SK-N-SH (cell line): ENCODE results near the gene MYO1E. TPM values are rescaled to one million over a fixed set of nuclear protein-coding genes. Genes with fewer than 3 reads are reported as not detected.

Experiments
- CTCF ChIA-PET: fragments of 300-600, 350-600 bp; formaldehyde crosslinking; extraction: SDS; loops from one replicate; lab custom pipeline; 2021; lab: Yijun Ruan, JAX
- POLR2A ChIA-PET: fragments of 350-600 bp; sonication (Branson Sonifier 250); formaldehyde crosslinking; extraction: SDS; loops from one replicate; lab custom pipeline; 2020; ENCODE audit warnings: antibody characterized with exemption, inconsistent platforms; lab: Yijun Ruan, JAX
- DNase-seq: peaks from one replicate; pipeline ENCODE4 v3.0.0; 2012
- H2AFZ ChIP-seq: fragments of 200-600 bp; sonication (generic); 2 replicates; pipeline ENCODE4 v1.8.1; 2016; ENCODE audit warnings: antibody characterized with exemption, mild to moderate bottlenecking, low read depth
- H3F3A ChIP-seq: fragments of 200-600 bp; sonication (generic); replicated peaks from 2 replicates; pipeline ENCODE3; 2016; ENCODE audit warnings: antibody characterized with exemption, mild to moderate bottlenecking; ENCODE audit not compliant: insufficient read depth
- H3K27ac ChIP-seq, 2 experiments: fragments of 200-500 bp in 1 of 2; fragments of 200-600 bp in 1 of 2; sonication (Bioruptor generic) in 1 of 2; sonication (generic), shearing (Covaris generic) in 1 of 2; 2 replicates each; pipeline versions ENCODE4 v1.5.1 to v1.6.1; 2014 to 2016; ENCODE audit warnings: low read depth in 2 of 2, inconsistent platforms in 1 of 2, low read length in 1 of 2, mild to moderate bottlenecking in 1 of 2, mixed read lengths in 1 of 2
- H3K27me3 ChIP-seq: fragments of 200-600 bp; sonication (generic), shearing (Covaris generic); 2 replicates; pipeline ENCODE4 v1.6.1; 2016; ENCODE audit warnings: mixed run types; ENCODE audit not compliant: insufficient read depth
- H3K36me3 ChIP-seq, 2 experiments: fragments of 200-500 bp in 1 of 2; fragments of 200-600 bp in 1 of 2; sonication (Bioruptor generic) in 1 of 2; sonication (generic) in 1 of 2; replicated peaks in 1 of 2; 2 replicates each; pipeline versions ENCODE3 to v1.5.1; 2014 to 2016; ENCODE audit warnings: low read length in 1 of 2, mild to moderate bottlenecking in 1 of 2; ENCODE audit not compliant: insufficient read depth in 2 of 2, control insufficient read depth in 1 of 2
- H3K4me1 ChIP-seq, 2 experiments: fragments of 200-500 bp in 1 of 2; fragments of 200-600 bp in 1 of 2; sonication (Bioruptor generic) in 1 of 2; sonication (generic), shearing (Covaris generic) in 1 of 2; 2 replicates each; pipeline versions ENCODE4 v1.5.1 to v1.6.1; 2014 to 2016; ENCODE audit warnings: low read depth in 1 of 2, low read length in 1 of 2, mixed run types in 1 of 2; ENCODE audit not compliant: insufficient read depth in 2 of 2, control insufficient read depth in 1 of 2
- H3K4me2 ChIP-seq: fragments of 200-600 bp; sonication (generic), shearing (Covaris generic); 2 replicates; pipeline ENCODE4 v1.6.1; 2017; ENCODE audit warnings: mixed run types
- H3K4me3 ChIP-seq, 2 experiments: fragments of 200-500 bp in 1 of 2; fragments of 200-600 bp in 1 of 2; sonication (Bioruptor generic) in 1 of 2; sonication (generic), shearing (Covaris generic) in 1 of 2; 2 replicates each; pipeline versions ENCODE4 v1.5.1 to v1.8.1; 2014 to 2016; ENCODE audit warnings: low read depth in 2 of 2, inconsistent platforms in 1 of 2, low read length in 1 of 2, mild to moderate bottlenecking in 1 of 2, mixed read lengths in 1 of 2, moderate library complexity in 1 of 2
- H3K79me2 ChIP-seq: fragments of 200-600 bp; sonication (generic); 2 replicates; pipeline ENCODE4 v1.8.1; 2017; ENCODE audit warnings: mild to moderate bottlenecking; ENCODE audit not compliant: insufficient read depth
- H3K9ac ChIP-seq: fragments of 200-600 bp; sonication (generic); 2 replicates; pipeline ENCODE4 v1.6.1; 2017; ENCODE audit warnings: mixed run types
- H3K9me2 ChIP-seq: fragments of 200-600 bp; sonication (generic); 2 replicates; pipeline ENCODE4 v1.6.1; 2017; ENCODE audit warnings: mixed run types
- H3K9me3 ChIP-seq: fragments of 200-600 bp; sonication (generic); 2 replicates; pipeline ENCODE4 v1.6.1; 2017; ENCODE audit warnings: mixed run types, mild to moderate bottlenecking, moderate library complexity
- H4K20me1 ChIP-seq: fragments of 200-600 bp; sonication (generic); 2 replicates; pipeline ENCODE4 v1.6.1; 2017; ENCODE audit warnings: mild to moderate bottlenecking, mixed run types; ENCODE audit not compliant: insufficient read depth
- CHD2 ChIP-seq: fragments of 150-350 bp; IDR thresholded peaks from 2 replicates; pipeline ENCODE4 v1.6.1; 2018; ENCODE audit warnings: low read length; ENCODE audit not compliant: partially characterized antibody
- ELF1 ChIP-seq: IDR thresholded peaks from 2 replicates; pipeline ENCODE4 v1.4.0; 2012
- EP300 ChIP-seq, 2 experiments: IDR thresholded peaks; 2 replicates each; pipeline versions ENCODE4 v1.4.0 to v1.6.1; 2012; ENCODE audit warnings: borderline replicate concordance in 1 of 2, low read depth in 1 of 2, low read length in 1 of 2
- EZH2phosphoT487 ChIP-seq: fragments of 200-600 bp; sonication (generic); IDR thresholded peaks from 2 replicates; pipeline ENCODE4 v1.6.1; 2017; ENCODE audit warnings: low read depth, mixed run types, mild to moderate bottlenecking, antibody characterized with exemption, moderate library complexity, borderline replicate concordance
- FOXJ3 ChIP-seq: sonication (generic); formaldehyde crosslinking; IDR thresholded peaks from 2 replicates; pipeline ENCODE4 v1.5.1; 2020; ENCODE audit warnings: mild to moderate bottlenecking, missing genetic modification reagents
- FOXM1 ChIP-seq: IDR thresholded peaks from 2 replicates; pipeline ENCODE4 v1.4.0; 2012; ENCODE audit warnings: low read depth, mild to moderate bottlenecking
- GABPA ChIP-seq: IDR thresholded peaks from 2 replicates; pipeline ENCODE4 v1.4.0; 2012; ENCODE audit warnings: low read depth, mild to moderate bottlenecking
- GATA2 ChIP-seq: sonication (generic); formaldehyde crosslinking; IDR thresholded peaks from 2 replicates; pipeline ENCODE4 v1.5.0; 2020; ENCODE audit warnings: mild to moderate bottlenecking, missing genetic modification reagents
- JUND ChIP-seq: IDR thresholded peaks from 2 replicates; pipeline ENCODE4 v1.4.0; 2012
- MEF2A ChIP-seq: IDR thresholded peaks from 2 replicates; pipeline ENCODE4 v1.4.0; 2012; ENCODE audit warnings: low read depth, borderline replicate concordance
- MXI1 ChIP-seq: IDR thresholded peaks from 2 replicates; pipeline ENCODE4 v1.6.1; 2012; ENCODE audit warnings: mild to moderate bottlenecking, low read depth, low read length, improper control_type of control experiment
- NFIC ChIP-seq: IDR thresholded peaks from 2 replicates; pipeline ENCODE4 v1.4.0; 2012; ENCODE audit warnings: borderline replicate concordance
- NRF1 ChIP-seq: IDR thresholded peaks from 2 replicates; pipeline ENCODE4 v1.6.1; 2012; ENCODE audit warnings: low read depth, mild to moderate bottlenecking, low read length
- POLR2AphosphoS5 ChIP-seq: IDR thresholded peaks from 2 replicates; pipeline ENCODE4 v1.6.1; 2012; ENCODE audit warnings: low read depth, low read length
- RAD21 ChIP-seq: IDR thresholded peaks from 2 replicates; pipeline ENCODE4 v1.6.1; 2012; ENCODE audit warnings: mild to moderate bottlenecking, low read length
- RCOR1 ChIP-seq: fragments of 150-350 bp; IDR thresholded peaks from 2 replicates; pipeline ENCODE4 v1.6.1; 2017; ENCODE audit warnings: antibody characterized with exemption, low read length
- RFX5 ChIP-seq: IDR thresholded peaks from 2 replicates; pipeline ENCODE4 v1.6.1; 2012; ENCODE audit warnings: mild to moderate bottlenecking, improper control_type of control experiment, low read length
- TAF1 ChIP-seq: IDR thresholded peaks from 2 replicates; pipeline ENCODE4 v1.6.1; 2012; ENCODE audit warnings: low read depth, mild to moderate bottlenecking, low read length, moderate library complexity, borderline replicate concordance
- TCF12 ChIP-seq: IDR thresholded peaks from 2 replicates; pipeline ENCODE4 v1.4.0; 2012
- YY1 ChIP-seq: IDR thresholded peaks from 2 replicates; pipeline ENCODE4 v1.4.0; 2012; ENCODE audit warnings: low read depth, mild to moderate bottlenecking
- WGBS: methylation state at CpG from one replicate; pipeline ENCODE4 v1.1.6; 2017; ENCODE audit warnings: low lambda C conversion rate; 5-methylcytosine and 5-hydroxymethylcytosine counted together
- polyA plus RNA-seq, 3 experiments: library from polyadenylated mRNA; depleted of rRNA; stranded (reverse); fragments of >200 nt; gene quantifications; 2 replicates each; pipeline ENCODE4 v1.2.3, GENCODE V29; 2012
- TF ChIP-seq, protein P1 (sequence below): fragments of 150-350 bp; IDR thresholded peaks from 2 replicates; pipeline ENCODE4 v1.6.1; 2016; ENCODE audit warnings: mild to moderate bottlenecking, low read depth, low read length
- TF ChIP-seq, protein P2 (sequence below): fragments of 200-600 bp; sonication (generic); IDR thresholded peaks from 2 replicates; pipeline ENCODE4 v1.6.1; 2017; ENCODE audit warnings: antibody characterized with exemption, mild to moderate bottlenecking, moderate library complexity

Gene MYO1E
- polyA plus RNA-seq, 1 of the 3 experiments (the other 2 are of a cell fraction) = 9.7 TPM

DNA sequence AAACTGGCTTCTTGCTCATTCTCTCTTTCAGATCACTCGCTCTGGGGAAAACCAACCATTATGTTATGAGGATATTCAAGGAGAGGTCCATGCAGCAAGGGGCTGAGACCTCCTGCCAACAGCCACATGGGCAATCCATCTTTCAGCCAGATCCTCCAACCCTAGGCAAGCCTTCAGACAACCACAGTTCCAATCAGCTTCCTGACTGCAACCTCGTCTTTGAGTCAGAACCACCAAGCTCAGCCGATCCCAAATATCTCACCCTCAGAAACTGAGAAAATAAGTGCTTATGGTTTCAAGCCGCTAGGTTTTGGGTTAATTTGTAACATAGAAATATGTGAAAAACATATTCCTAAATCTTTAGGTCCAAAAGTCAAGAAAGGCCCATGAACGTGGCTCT lies 155.8 kb downstream of the MYO1E start:
- Histone ChIP-seq H3F3A (no peaks in the 10 kb centered on the region), H3K9ac (no peak overlapping the region), H3K36me3 (peaks cover 6 to 33% of the 10 kb centered on the region in 2 experiments), H3K4me2 (no peak overlapping the region), H3K4me1 (peaks cover 0 to 4% of the 10 kb centered on the region in 2 experiments; a peak in 1 of 4 replicates), H3K79me2 (no peaks in the 10 kb centered on the region), H3K9me3 (no peaks in the 10 kb centered on the region), H3K27me3 (no peaks in the 10 kb centered on the region), H3K9me2 (no peaks in the 10 kb centered on the region), H3K4me3 (no peak overlapping the region), H2AFZ (no peak overlapping the region), H3K27ac (no peak overlapping the region), H4K20me1 (no peaks in the 10 kb centered on the region)
- ChIA-PET CTCF (interaction anchor here (1.3 to 1.5 kb wide), 2 partner anchors 18 to 30 kb away, joined by 4 read pairs; no protein-coding TSS in a partner anchor), POLR2A (no interaction called here)
- no peak for TF ChIP-seq EP300 (IDR thresholded peaks at IDR 0.05; ENCODE audit: borderline replicate concordance in 1 of 2, low read depth in 1 of 2, low read length in 1 of 2)
- no peak for TF ChIP-seq MXI1
- no peak for TF ChIP-seq RAD21
- no peak for TF ChIP-seq GABPA
- TF ChIP-seq, protein P1, sequence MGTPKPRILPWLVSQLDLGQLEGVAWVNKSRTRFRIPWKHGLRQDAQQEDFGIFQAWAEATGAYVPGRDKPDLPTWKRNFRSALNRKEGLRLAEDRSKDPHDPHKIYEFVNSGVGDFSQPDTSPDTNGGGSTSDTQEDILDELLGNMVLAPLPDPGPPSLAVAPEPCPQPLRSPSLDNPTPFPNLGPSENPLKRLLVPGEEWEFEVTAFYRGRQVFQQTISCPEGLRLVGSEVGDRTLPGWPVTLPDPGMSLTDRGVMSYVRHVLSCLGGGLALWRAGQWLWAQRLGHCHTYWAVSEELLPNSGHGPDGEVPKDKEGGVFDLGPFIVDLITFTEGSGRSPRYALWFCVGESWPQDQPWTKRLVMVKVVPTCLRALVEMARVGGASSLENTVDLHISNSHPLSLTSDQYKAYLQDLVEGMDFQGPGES = no peak
- TF ChIP-seq RFX5 = no peak
- TF ChIP-seq TCF12 = no peak
- no peak for TF ChIP-seq ELF1
- TF ChIP-seq FOXJ3 = no peak
- no peak for TF ChIP-seq GATA2
- TF ChIP-seq JUND = no peak
- no peak for TF ChIP-seq CHD2
- TF ChIP-seq, protein P2, sequence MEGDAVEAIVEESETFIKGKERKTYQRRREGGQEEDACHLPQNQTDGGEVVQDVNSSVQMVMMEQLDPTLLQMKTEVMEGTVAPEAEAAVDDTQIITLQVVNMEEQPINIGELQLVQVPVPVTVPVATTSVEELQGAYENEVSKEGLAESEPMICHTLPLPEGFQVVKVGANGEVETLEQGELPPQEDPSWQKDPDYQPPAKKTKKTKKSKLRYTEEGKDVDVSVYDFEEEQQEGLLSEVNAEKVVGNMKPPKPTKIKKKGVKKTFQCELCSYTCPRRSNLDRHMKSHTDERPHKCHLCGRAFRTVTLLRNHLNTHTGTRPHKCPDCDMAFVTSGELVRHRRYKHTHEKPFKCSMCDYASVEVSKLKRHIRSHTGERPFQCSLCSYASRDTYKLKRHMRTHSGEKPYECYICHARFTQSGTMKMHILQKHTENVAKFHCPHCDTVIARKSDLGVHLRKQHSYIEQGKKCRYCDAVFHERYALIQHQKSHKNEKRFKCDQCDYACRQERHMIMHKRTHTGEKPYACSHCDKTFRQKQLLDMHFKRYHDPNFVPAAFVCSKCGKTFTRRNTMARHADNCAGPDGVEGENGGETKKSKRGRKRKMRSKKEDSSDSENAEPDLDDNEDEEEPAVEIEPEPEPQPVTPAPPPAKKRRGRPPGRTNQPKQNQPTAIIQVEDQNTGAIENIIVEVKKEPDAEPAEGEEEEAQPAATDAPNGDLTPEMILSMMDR = no peak
- TF ChIP-seq NFIC = no peak
- no peak for TF ChIP-seq YY1
- no peak for DNase-seq
- 97% methylated on average over 5 of the region's 5 CpGs for WGBS

DNA sequence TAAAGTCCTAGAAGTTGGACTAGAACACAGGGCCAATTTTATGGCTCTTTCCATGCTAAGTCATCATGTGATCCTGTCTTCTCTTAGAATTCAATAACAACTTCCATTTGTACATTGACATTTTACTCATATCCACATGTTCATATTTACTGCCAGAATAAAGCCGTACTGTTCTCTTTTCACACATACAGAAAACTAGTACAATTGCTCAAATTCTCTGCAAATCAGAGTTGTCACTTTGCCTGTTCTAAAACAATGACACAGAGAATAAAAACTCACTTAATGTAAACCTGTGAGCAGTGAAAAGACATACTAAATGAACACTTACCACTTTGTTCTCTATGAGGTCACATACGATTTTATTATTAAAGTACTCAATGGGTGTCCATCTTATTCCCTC lies 162.5 kb downstream of the MYO1E start:
- ChIA-PET POLR2A (no interaction called here), CTCF (interaction anchor here (0.7 kb wide), 1 partner anchor 12 kb away, joined by 5 read pairs; no protein-coding TSS in a partner anchor)
- Histone ChIP-seq H3K4me2 (no peak overlapping the region), H2AFZ (no peak overlapping the region), H3K4me3 (no peak overlapping the region), H3K27me3 (no peaks in the 10 kb centered on the region), H3K27ac (no peak overlapping the region), H3F3A (peaks cover 5% of the 10 kb centered on the region), H3K36me3 (peaks cover 28 to 43% of the 10 kb centered on the region in 2 experiments), H3K79me2 (no peaks in the 10 kb centered on the region), H3K9me3 (no peaks in the 10 kb centered on the region), H3K9ac (no peak overlapping the region), H3K4me1 (no peaks in the 10 kb centered on the region), H3K9me2 (no peaks in the 10 kb centered on the region), H4K20me1 (no peaks in the 10 kb centered on the region)
- TF ChIP-seq NRF1 (no peak), NFIC (no peak), FOXM1 (no peak), RFX5 (no peak), MXI1 (no peak), RCOR1 (no peak), GATA2 (no peak), POLR2AphosphoS5 (no peak), TAF1 (no peak), EZH2phosphoT487 (no peak), EP300 (IDR thresholded peaks at IDR 0.05; ENCODE audit: borderline replicate concordance in 1 of 2, low read depth in 1 of 2, low read length in 1 of 2) (no peak), MEF2A (no peak), ELF1 (no peak), RAD21 (no peak), GABPA (no peak), FOXJ3 (no peak)
- TF ChIP-seq, protein P2 = no peak
- DNase-seq = no peak
- WGBS = 97% methylated on average over 2 of the region's 2 CpGs
